ENCODE measurements around the gene MX2.

DNA sequence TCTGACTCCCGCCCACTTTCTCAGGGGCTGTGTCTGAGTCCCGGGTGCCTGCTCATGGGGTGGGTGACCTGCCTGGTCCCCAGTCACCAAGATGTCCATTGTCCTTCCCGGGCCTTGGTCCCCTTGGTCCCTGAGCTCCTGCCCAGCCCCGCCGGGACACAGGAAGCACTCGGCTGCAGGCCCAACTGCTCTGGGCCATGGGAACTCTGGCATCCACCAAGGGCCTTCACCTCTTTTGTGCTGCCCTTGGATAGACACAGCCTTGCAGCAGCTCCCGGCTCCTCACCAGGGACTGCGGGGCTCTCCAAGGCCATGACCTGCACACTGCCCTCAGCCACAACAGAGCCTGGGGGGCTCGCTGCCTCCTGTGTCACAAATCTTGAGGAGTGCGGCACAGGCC, 42.1 kb downstream of the MX2 start:
- TF ChIP-seq, protein P1, sequence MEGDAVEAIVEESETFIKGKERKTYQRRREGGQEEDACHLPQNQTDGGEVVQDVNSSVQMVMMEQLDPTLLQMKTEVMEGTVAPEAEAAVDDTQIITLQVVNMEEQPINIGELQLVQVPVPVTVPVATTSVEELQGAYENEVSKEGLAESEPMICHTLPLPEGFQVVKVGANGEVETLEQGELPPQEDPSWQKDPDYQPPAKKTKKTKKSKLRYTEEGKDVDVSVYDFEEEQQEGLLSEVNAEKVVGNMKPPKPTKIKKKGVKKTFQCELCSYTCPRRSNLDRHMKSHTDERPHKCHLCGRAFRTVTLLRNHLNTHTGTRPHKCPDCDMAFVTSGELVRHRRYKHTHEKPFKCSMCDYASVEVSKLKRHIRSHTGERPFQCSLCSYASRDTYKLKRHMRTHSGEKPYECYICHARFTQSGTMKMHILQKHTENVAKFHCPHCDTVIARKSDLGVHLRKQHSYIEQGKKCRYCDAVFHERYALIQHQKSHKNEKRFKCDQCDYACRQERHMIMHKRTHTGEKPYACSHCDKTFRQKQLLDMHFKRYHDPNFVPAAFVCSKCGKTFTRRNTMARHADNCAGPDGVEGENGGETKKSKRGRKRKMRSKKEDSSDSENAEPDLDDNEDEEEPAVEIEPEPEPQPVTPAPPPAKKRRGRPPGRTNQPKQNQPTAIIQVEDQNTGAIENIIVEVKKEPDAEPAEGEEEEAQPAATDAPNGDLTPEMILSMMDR (IDR thresholded peaks at IDR 0.05): no peak
- no peak for TF ChIP-seq POLR2A (IDR thresholded peaks at IDR 0.05)
